ENCODE results near the gene PRRX2.
A peak's percentile ranks its signal among the peaks of the same experiment; 100 is the strongest.

The PRRX2 gene

DNA sequence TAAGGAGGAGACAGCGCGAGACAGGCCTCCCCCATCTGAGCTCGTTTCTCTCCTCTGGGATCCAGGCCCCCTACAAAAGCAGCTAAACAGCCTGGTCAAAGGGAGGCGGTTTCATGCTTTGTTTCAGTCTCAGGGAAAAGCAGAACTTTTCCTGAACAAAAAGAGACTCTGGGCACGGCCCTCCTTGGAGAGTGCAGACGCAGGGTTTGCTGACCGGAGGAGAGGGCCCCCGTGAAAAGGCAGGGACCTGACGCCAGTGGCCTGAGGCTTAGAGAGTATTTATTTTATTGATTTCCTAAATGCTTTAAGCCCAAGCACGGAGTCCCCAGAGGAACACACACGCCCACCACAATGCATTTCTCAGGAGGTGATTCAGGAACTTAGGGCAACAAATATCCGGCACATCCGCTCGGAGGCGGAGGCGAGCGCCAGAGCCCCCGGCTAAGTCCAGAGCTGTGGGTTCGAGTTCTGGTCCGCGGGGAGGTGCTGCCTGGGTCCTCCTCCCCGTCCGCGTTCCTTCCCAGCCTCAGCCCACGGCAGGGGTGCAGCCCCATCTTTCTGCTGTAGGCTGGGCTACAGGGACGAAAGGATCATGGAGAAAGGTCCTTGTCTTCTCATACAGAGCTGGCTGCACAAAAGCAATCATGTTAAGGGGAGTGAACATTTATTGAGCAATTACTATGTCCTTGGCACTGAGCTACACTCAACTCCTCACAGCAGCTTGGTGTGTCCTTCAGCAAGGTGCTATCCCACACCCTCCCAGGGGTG is 47.4 kb downstream of the PRRX2 start:
- peak; percentile 21 for DNase-seq

DNA sequence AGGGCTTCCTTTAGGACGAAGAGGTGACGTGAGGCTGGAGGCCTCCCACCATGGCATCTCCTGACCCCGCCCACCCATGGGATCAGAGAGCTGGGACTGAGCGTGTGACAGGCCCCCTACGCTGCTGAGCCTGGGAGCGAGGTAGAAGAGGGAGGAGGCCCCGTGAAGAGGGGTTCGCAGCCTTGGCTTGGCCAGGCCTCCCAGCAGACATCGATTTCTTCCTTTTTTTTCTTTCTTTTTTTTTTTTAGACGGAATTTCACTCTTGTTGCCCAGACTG is 47.9 kb downstream of the PRRX2 start:
- no peak for DNase-seq

DNA sequence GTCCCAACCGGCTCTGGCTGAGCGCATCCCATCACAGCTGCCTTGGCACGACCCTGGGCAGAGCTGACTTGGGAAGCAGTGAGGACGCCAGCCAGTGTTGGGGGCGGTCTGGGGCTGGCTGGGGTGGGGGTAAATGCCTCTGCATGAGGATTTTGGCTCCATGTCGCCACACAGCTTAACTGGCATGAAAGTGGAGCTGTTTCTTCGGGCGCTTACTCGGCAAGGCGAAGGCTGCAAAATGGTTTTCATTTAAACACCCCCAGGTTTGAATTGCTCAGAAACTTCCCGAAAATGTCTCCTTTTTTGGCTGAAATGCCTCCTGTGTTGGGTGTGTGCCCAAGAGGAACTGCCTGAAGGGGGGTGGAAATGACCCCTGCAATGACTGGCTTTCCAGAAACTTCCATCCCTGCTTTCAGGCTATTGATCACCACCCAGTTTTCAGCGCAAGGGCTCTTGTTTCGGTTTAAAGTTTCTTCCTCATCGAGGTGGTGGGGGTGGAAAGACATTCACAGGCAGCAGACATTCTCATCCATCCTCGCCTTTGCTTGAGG is 49.1 kb downstream of the PRRX2 start:
- DNase-seq = no peak

DNA sequence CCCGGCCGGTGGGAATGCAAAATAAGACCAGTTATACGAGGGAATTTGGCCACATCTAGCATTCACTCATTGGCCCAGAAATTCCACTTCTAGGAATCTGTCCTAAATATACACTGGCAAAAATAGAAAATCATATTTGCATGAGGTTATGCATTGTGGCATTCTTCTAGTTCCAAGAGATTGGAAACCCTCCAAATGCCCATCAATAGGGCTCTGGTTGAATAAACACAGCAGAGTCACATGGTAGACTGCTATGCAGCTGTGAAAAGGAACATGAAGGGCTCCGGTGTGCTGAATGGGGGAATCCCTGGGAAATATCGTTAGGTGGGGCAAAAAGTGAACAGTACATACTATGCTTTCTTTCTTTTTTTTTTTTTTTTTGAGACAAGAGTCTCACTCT is 50.6 kb downstream of the PRRX2 start:
- DNase-seq = no peak

DNA sequence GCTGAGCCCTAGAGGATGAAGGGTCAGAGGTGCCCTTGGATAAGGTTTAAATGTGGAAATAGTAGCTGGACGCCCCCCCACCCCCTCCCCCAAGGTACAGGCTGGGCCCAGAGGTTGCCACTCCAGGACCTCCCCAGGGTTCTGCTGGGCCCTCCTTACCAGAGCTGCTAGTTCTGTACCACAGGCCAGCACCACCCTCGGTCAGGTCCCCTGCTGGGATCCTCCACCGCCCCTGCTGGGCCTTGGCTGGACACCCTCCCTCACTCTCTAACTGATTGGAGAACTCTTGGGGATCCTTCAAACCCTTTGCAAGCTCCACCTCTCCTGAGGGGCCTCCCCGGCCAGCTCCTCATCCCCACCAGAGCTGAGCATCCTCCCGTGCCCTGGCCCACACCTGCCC is 52.5 kb downstream of the PRRX2 start:
- DNase-seq = no peak

DNA sequence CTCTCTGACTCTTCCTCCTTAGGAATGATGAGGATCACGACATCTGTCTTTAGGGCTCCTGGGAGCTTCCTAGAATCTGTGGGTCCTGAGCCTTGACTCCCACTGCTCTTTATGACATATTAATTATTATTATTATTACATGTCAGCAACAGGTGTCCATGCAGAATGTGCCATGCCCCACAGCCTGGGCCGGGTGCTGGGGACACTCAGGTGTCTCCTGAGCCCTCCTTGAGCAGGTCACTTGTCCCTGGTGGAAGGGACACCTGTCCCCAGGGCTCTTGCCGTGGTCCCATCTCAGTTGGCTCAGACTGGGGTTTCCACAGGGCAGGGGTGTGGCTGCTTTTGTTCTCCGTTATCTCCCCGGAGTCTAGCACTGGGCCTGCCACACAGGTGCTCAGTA is 53.2 kb downstream of the PRRX2 start:
- DNase-seq = no peak

DNA sequence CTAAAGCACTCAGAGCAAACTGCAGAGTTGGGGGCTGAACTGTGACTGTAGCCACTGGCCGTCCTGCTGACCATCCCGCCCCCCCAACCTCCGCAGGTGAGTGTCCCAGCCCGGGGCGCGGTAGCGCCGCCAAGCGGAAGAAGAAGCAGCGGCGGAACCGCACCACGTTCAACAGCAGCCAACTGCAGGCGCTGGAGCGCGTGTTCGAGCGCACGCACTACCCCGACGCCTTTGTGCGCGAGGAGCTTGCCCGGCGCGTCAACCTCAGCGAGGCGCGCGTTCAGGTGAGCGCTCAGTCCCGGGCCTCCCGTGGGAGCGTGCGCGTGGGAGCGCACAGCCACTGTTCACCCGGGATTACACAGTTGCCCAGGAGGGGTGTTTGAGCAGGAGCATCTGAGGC is 53.7 kb downstream of the PRRX2 start:
- no peak for DNase-seq

DNA sequence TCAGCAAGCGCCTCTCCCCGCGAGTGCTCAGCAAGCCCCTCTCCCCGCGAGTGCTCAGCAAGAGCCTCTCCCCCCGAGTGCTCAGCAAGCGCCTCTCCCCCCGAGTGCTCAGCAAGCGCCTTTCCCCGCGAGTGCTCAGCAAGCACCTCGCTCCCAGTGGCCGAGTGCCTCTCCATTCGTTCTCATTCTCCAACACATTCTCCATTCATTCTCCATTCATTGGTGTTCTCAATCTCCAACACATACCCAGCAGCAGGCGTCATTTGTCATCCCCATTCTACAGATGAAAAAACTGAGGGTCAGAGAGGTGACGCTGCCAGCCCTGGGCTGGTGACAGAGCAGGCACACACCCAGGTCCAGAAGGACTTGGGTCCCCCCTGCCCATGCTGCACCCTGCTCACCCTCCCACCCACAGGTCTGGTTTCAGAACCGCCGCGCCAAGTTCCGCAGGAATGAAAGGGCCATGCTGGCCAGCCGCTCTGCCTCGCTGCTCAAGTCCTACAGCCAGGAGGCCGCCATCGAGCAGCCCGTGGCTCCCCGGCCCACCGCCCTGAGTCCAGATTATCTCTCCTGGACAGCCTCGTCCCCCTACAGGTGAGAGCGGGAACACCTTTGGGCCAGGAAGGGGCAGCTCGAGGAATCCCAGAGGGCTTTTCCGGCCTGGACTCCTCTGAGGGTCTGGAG is 54.9 kb downstream of the PRRX2 start:
- no peak for DNase-seq

DNA sequence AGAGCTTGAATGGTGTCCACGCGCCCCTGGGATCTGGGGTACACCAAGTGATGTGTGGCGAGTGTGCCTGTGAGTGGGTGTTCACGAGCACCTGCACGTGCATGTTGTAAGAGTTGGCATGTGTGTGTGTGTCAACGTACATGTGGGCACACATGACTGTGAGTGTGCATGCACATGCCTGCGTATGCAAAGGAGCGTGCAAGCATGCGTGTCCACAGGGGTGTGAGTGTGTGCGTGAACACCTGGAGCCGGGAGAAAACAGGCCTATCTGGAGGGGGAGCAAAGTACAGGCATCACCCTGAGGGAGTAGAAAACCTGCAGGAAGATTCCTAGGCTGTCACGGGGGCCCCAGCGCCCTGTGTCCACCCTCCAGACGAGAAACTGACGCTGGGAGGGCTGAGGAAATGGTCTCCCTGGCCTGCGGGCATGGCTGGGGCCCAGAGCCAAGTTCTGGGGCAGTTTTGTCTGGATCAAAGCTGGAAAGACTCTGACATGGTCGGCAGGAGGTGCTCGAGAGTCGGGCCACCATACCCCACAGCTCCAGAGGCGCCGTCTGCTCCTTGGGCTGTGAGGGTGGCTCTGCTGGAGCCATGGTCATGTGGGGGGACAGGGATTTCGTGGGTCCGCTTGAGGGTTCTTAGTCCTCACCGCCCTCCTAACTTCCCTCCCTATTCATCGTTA is 55.6 kb downstream of the PRRX2 start:
- DNase-seq = no peak

DNA sequence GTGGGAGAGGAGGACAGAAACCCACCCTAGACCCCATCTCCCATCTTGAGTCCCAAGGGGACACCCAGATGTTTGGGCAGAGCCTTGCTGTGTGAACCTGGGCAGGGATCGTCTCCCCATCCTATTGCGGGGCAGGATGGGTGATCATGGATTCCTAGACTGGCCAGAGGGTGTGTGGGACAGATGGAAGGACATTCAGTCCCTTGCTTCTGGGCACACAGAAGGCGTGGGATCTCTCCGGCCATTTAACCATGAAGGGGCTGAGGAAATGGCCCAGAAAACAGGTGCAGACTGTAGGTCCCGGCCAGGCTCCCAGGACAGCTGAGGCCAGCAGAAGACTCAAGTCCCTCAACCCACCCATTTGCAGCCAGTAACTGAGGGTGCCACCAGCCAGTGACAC is 57.5 kb downstream of the PRRX2 start:
- no peak for DNase-seq

DNA sequence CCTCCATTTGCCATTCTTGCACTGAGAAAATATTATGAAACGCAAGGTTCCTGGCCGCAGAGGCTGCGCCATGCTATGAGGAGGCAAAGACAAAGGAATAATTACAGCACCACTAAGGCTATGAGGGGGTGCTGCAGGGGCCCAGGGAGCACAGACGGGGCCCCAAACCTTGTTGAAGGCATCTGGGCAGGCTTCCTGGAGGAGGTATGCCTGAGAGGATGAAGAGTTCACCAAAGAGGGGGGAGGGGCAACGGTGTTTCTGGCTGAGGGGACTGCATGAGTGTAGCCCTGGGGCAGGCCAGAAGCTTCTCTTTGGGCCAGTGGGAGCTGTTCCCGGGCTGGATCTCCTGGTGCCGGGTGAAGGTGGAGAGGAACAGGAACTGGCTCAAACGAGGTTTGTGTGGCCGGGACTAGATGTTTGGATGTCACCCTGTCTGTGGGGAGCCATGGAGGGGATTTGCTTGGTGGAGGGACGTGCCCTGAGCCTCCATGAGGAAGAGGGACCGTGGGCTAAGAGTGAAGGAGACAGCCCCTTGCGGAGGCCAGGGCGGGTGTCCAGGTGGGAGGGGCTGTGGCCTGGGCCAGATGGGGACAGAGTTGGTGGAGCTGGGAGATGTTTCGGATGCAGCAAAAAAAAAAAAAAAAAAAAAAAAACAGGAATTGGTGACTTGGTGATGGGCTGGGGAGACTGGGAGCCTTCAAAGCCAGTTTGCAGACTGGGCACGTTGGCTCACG is 59.2 kb downstream of the PRRX2 start:
- no peak for DNase-seq

DNA sequence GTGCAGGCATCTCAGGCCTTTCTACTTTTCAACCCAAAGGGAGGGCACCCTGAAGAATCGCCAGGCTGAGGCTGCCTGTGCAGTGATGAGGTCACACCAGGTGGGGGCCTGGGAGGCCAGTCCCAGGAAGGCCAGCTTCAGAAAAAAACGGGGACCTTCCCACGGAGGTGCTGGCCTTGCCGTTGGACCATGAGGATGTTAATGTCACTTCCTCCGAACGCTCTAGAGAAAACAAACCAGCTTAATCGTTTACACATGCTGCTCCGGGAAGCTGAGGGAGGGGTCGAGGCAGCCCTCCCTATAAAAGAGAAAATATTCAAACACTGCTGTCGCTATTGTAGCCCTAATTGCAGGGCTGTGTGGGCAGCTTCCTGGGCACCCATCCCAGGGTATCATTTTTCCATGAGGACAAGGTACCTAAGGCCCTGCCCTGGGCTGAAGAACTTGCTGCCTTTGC is 60.4 kb downstream of the PRRX2 start:
- DNase-seq = no peak

DNA sequence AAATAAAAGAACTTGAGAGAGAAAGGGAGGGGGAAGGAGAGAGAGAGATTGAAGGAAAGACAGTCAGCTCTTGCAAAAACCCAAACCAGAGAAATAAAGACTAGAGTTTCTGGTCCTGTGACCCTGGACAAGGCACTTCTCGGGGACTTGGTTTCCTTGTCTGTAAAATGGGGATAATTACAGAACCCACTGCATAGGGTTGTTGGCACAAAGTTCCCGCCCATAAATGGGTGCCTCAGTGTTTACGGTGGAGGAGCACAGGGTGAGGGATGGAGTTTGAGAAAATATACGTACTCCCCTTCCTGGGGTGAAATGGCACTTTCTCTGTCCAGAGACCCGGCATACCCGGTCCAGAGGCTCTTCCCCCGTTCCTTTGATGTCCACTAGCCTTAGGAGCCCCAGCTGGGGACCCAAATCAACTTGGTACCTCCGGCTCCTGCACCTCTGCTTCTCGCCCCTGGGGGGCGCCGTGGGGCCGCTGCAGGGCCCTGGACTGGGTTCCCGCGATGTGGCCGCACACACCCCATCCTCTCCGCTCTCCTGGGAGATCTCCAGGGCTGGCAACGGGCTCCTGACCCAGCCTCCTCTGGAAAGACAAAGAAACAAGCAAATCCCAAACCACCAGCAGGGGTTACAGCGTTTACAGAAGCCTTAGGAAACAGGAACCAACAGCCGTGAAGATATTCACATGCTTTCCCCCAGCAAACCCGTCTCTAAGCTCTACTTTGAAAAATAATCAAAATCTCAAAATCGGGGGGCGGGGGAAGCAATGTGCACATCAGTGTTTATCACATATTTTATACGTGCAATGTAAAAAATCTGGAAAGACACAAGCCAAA is 61.1 kb downstream of the PRRX2 start:
- DNase-seq = peak; percentile 81

DNA sequence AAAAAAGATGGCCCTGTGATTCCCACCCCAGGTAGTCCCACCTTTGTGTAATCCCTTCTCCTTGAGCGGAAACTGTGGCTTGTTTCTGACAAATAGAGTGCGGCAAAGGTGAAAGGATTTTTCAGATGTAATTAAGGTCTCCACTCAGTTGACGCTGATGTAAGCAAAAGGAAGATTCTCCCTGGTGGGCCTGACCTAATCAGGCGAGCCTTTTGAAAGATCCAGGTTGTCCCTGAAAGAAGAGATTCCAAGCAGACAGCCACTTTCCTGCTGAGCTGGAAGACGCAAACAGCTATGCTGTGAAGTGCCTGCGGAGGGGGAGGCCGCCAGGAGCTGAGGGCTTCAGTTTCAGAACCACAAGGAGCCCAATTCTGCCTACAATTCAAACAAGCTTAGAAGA is 63.3 kb downstream of the PRRX2 start:
- no peak for DNase-seq

DNA sequence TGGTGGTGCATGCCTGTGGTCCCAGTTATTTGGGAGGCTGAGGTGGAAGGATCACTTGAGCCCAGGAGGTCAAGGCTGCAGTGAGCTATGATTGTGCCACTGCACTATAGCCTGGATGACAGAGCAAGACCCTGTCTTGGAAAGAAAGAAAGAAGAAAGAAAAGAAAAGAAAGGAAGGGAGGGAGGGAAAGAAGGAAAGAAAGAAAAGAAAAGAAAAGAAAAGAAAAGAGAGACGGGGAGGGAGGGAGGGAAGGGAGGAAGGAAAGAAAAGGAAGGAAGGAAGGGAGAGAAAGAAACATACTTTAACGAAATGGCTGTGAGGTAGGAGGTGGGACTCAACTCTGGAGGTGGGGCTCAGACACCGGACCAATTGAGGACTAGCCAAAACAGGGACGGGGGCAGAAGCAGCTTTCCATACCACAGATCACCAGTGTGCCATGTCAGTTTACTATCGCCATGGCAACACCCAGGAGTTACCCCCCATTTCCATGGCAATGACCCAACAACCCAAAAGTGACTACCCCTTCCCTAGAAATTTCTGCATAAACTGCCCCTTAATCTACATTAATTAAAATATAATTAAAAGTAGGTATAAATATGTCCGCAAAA is 66.1 kb downstream of the PRRX2 start:
- peak; percentile 12 for DNase-seq

DNA sequence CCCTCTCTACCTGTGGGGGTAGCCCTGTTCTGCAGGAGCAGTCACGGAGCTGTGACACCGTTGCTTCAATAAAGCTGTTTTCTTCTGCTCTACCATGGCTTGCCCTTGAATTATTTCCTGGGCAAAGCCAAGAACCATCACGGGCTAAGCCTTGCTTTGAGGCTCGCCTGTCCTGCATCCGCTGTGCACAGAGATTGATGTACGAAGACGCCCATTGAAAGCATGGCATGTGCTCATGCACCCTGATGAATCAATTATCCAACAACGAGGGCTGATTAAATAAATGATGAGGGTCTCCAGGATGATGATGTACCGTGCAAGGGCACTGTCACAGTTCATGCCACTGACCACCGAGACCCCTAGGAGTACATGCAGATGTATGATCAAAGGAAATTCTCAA is 66.7 kb downstream of the PRRX2 start:
- no peak for DNase-seq

DNA sequence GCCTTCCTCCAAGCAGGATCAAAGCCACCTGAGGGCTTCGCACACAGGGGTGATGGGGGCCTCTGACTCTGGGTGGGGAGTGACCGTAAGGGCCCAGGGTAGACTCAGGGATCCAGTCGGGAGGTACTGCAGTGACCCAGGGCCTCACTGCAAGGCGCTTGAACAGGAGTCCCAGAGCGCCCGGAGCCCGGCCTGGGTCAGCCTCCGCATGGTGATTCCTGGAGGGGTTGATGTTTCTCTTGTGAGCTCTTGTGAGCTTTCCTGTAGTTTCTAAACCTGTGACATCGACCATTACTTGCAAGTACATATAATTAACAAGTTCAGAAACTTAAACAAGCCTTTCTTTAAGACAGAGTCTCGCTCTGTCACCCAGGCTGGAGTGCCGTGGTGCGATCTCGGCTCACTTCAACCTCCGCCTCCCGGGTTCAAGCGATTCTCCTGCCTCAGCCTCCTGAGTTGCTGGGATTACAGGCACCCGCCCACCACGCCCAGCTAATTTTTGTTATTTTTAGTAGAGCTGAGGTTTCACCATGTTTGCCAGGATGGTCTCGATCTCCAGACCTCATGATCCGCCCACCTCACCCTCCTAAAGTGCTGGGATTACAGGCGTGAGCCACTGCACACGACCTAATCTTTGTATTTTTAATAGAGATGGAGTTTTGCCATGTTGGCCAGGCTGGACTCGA is 67.6 kb downstream of the PRRX2 start:
- no peak for DNase-seq

DNA sequence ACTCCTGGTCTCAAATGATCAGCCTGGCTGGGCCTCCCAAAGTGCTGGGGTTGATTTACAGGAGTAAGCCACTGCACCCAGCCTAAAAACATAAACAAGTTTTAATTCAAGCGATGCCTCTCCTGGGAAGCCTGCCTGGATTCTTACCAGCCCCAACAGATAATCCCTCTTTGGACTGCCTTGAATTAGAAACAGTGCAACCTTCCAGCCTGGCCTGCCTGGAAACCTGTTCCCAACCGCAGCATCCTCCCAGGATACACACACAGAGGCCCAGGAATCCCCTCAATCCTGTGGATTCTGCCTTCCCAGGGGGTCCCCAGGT is 68.1 kb downstream of the PRRX2 start:
- no peak for DNase-seq

DNA sequence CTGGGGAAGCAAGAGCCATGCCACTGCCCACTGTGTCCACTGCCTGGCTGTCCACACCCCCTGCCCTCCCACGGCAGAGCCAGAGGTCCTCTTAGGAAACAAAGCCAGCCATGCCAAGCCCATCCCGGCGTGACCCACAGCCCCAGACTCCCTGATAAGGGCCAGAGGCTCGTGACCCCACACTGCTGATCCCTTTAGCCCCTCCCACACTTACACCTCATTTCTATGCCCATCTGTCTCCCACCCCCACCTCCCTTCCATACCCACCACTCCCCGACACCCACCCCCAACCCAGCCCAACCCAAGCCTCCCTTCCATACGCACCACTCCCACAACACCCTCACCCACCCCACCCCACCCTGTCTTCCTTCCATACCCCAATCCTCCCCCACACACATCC is 70.1 kb downstream of the PRRX2 start:
- peak; percentile 28 for DNase-seq

DNA sequence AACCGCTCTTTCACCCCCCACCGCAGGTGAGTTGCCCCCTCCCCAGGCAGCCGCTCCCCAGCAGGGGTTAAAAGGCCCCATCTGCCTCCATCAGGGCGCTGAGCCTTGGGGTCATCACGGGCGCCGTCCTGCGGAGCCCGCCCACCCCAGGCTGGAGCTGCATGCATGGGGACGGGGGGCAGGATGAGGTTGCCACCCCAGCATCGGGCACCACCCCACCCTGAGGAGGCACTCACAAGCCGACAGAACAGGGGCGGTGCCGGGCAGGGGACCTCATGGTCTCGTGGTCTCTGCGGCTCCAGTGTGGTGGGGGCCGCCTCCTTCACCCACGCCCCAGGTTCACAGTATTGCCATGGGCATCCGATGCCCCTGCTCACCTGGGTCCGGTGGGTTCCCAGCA is 70.9 kb downstream of the PRRX2 start:
- no peak for DNase-seq

DNA sequence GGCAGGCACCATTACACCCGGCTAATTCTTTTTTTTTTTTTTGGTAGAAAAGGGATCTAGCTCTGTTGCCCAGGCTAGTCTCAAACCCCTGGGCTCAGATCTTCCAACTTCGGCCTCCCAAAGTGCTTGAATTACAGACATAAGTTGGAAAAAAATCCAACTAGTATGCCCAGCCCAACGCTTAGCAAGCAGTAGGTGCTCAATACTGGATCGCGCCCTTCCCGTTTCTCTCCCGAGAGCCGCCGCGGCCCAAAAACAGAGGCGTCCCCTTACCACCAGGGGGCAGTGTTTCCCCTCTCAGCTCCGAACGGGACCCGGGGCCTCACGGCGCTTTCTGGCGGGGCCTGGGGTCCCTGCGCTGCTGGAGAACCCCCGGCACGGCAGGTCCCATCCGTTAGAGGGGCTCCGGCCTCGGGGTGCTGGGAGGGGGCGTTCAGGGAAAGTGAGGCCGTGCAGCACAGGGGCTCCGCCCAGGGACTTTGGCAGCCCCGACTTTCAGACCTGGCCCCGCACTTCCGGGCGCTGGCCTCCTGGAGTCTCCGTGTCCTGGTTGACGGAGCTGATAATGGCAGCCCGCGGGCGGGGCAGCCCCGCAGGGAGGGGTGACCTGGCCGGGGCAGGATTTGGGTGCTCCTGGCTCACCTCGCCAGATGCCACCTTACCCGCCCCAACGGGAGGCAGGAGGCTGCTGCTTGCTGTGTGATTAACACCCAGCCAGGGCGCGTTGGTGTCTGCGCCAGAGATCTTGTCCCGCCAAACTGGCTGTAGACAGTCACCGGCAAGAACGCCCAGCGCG is 72.2 kb downstream of the PRRX2 start:
- DNase-seq = peak; percentile 93
